Measurements from ENCODE around the gene CCDC196.
"Not testable (repeated sequence)": the region's sequence is repeated elsewhere in the genome, so short reads cannot be mapped to it uniquely, and the experiment has no call there.

Gene CCDC196

GRCh38 chr14:66540038-66540437, 53.9 kb downstream of the CCDC196 start:
- Histone ChIP-seq H3K4me1 (ENCODE audit: insufficient read depth, poor library complexity, severe bottlenecking) (no peaks in the 10 kb centered on the region), H3K27me3 (ENCODE audit: insufficient read depth, poor library complexity, severe bottlenecking) (no peaks in the 10 kb centered on the region), H3K36me3 (ENCODE audit: low read depth) (no peaks in the 10 kb centered on the region), H3K9me3 (ENCODE audit: severe bottlenecking) (no peaks in the 10 kb centered on the region), H3K4me3 (ENCODE audit: severe bottlenecking) (no peak overlapping the region), H3K27ac (ENCODE audit: poor library complexity, severe bottlenecking) (no peak overlapping the region)
- no peak for DNase-seq (ENCODE audit: low spot score)
- no peak for ATAC-seq (ENCODE audit: low read depth)
- TF ChIP-seq CTCF (IDR thresholded peaks at IDR 0.05; ENCODE audit: poor library complexity, severe bottlenecking): no peak

DNA sequence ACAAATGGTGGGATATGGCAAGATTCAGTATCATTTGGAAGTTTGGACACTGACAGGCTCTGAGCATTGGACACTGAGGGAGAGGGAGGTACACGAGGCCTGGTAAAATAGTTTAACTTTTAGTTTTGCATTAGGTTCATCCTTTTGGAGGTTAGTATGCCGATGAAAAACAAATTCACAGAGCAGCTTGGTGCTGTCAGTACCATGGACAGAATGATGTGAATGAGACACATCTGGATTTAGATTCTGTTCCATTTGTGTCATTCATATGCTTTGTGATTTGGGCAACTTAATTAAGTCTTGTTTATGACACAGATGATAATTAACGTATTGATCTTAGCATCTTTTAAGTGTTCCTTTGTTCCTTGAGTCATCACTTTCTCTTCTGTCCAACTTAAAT, 55.5 kb downstream of the CCDC196 start:
- H3K4me3 ChIP-seq (ENCODE audit: severe bottlenecking): no peak overlapping the region
- no peak for TF ChIP-seq CTCF (IDR thresholded peaks at IDR 0.05; ENCODE audit: poor library complexity, severe bottlenecking)
- no peaks in the 10 kb centered on the region for H3K27me3 ChIP-seq (ENCODE audit: insufficient read depth, poor library complexity, severe bottlenecking)
- no peaks in the 10 kb centered on the region for H3K9me3 ChIP-seq (ENCODE audit: severe bottlenecking)
- ATAC-seq (ENCODE audit: low read depth) (no peak), DNase-seq (ENCODE audit: low spot score) (no peak)
- H3K4me1 ChIP-seq (ENCODE audit: insufficient read depth, poor library complexity, severe bottlenecking): no peaks in the 10 kb centered on the region
- H3K27ac ChIP-seq (ENCODE audit: poor library complexity, severe bottlenecking): no peak overlapping the region
- no peaks in the 10 kb centered on the region for H3K36me3 ChIP-seq (ENCODE audit: low read depth)

DNA sequence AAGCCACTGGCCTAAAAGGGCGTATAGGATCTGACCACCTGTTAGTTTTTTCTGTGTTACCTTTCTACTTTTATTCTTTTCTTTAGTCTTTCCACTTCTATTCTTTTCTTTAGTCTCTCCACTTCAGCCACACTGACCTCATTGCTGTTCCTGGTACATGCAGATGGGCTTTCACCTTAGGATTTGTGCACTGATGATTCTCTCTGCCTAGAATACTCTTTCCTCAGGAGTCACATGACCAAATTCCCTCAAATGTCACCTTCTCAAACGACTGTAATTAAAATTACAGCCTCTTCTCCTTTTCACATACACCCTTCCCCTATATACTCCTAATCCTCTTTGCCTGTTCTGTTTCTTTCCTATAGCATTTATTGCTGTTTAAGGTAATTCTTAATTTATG, 57.8 kb downstream of the CCDC196 start:
- no peak for TF ChIP-seq CTCF (IDR thresholded peaks at IDR 0.05; ENCODE audit: poor library complexity, severe bottlenecking)
- no peak for ATAC-seq (ENCODE audit: low read depth)

GRCh38 chr14:66545191-66545590, 59.0 kb downstream of the CCDC196 start:
- not testable (repeated sequence) for DNase-seq (ENCODE audit: low spot score); H3K27ac ChIP-seq (ENCODE audit: poor library complexity, severe bottlenecking); H3K36me3 ChIP-seq (ENCODE audit: low read depth); H3K9me3 ChIP-seq (ENCODE audit: severe bottlenecking); H3K4me3 ChIP-seq (ENCODE audit: severe bottlenecking); H3K27me3 ChIP-seq (ENCODE audit: insufficient read depth, poor library complexity, severe bottlenecking); H3K4me1 ChIP-seq (ENCODE audit: insufficient read depth, poor library complexity, severe bottlenecking); ATAC-seq (ENCODE audit: low read depth)

More for the DNA sequence above, 57.8 kb downstream of the CCDC196 start:
- H3K27ac ChIP-seq (ENCODE audit: poor library complexity, severe bottlenecking): no peak overlapping the region
- H3K4me3 ChIP-seq (ENCODE audit: severe bottlenecking): no peak overlapping the region
- no peak for DNase-seq (ENCODE audit: low spot score)
- H3K9me3 ChIP-seq (ENCODE audit: severe bottlenecking): no peaks in the 10 kb centered on the region
- H3K27me3 ChIP-seq (ENCODE audit: insufficient read depth, poor library complexity, severe bottlenecking): no peaks in the 10 kb centered on the region
- H3K4me1 ChIP-seq (ENCODE audit: insufficient read depth, poor library complexity, severe bottlenecking): no peaks in the 10 kb centered on the region
- no peaks in the 10 kb centered on the region for H3K36me3 ChIP-seq (ENCODE audit: low read depth)

DNA sequence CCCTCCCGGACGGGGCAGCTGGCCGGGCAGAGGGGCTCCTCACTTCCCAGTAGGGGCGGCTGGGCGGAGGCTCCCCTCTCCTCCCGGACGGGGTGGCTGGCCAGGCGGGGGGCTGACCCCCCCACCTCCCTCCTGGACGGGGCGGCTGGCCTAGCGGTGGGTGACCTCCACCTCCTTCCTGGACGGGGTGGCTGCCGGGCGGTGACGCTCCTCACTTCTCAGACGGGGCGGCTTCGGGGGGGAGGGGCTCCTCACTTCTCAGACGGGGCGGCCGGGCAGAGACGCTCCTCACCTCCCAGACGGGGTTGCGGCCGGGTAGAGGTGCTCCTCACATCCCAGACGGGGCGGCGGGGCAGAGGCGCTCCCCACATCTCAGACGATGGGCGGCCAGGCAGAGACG, 59.6 kb downstream of the CCDC196 start:
- H3K9me3 ChIP-seq (ENCODE audit: severe bottlenecking); H3K4me1 ChIP-seq (ENCODE audit: insufficient read depth, poor library complexity, severe bottlenecking); H3K36me3 ChIP-seq (ENCODE audit: low read depth); H3K27me3 ChIP-seq (ENCODE audit: insufficient read depth, poor library complexity, severe bottlenecking); H3K27ac ChIP-seq (ENCODE audit: poor library complexity, severe bottlenecking); H3K4me3 ChIP-seq (ENCODE audit: severe bottlenecking); ATAC-seq (ENCODE audit: low read depth); DNase-seq (ENCODE audit: low spot score): not testable (repeated sequence)
